Activated T-helper 2 cell treated with anti-CD3 and anti-CD28 coated beads, Interferon-gamma antibody, Interleukin-2, Interleukin-4, amounts not matched to agents 10 μg/mL and 5 μg/mL and 100 μg/mL, durations not matched to agents 14 hours and 24 hours and 36 hours (primary cell): ENCODE measurements around the gene PHF8. TPM values are rescaled to one million over a fixed set of nuclear protein-coding genes. Genes with fewer than 3 reads are reported as not detected.
A peak's percentile ranks its signal among the peaks of the same experiment; 100 is the strongest.

Source experiments
- DNase-seq: peaks from one replicate; pipeline ENCODE4 v3.0.0; 2021; ENCODE audit warnings: low spot score
- H3K27ac Mint-ChIP-seq: one replicate; pipeline ENCODE4 v1.8.0; 2021; ENCODE audit warnings: mixed read lengths
- H3K27me3 Mint-ChIP-seq: one replicate; pipeline ENCODE4 v1.8.0; 2021; ENCODE audit warnings: low read depth, mixed read lengths
- H3K36me3 Mint-ChIP-seq: one replicate; pipeline ENCODE4 v1.8.0; 2021; ENCODE audit warnings: low read depth, mixed read lengths
- H3K4me1 Mint-ChIP-seq: one replicate; pipeline ENCODE4 v1.8.0; 2021; ENCODE audit warnings: low read depth, mixed read lengths
- H3K4me3 Mint-ChIP-seq: one replicate; pipeline ENCODE4 v1.8.0; 2021; ENCODE audit warnings: low read depth, mild to moderate bottlenecking, moderate library complexity, mixed read lengths
- H3K9me3 Mint-ChIP-seq: one replicate; pipeline ENCODE4 v1.8.0; 2021; ENCODE audit warnings: mixed read lengths
- intact Hi-C: fragments of 100-400 bp; cut with micrococcal nuclease; formaldehyde crosslinking; loops from one replicate; pipeline ENCODE4 v1.15.1; 2023
- total RNA-seq: library from RNA; stranded (reverse); gene quantifications from 2 replicates; pipeline ENCODE4 v1.2.3, GENCODE V29; 2022

The PHF8 gene
- total RNA-seq, result 41.8 and 47.5 TPM in 2 replicates

DNA sequence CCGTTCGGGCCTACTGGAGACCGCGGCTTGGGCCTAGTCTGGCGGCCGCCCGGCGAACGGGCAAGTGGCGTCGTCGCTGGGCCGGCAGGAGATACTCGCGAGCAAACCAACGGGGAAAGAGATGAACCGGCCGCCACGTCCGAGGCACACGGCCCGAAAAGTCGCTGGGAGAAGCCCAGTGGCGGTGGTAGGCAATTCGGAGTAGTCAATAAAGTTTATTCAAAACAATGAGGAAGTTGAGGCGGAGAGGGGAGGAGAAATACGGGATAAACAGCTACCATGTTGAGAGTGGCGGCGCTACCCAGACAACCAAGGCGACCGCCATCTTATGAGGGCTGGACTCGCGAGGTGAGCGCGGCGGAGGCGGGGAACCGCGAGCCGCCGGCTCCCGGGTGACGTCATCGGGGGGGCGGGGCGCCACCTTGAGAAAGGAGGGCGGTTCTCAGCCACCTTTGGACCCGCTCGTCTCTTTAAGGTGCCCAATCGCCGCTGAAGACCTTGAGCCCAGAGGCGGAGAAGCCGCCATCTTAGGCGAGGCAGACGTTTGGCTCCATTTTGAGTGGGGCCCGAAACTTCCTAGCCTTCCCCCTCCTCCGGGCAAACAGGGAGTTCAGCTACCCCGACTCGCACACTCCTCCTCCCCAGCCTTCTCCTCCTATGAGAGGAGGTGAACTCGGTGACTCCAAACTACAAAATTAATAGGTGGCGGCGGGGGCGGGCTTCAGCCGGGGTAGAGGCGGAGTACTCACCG is at the start of gene PHF8:
Gene PHF8, minus strand, starts transcription at position 348 of the 751 bp plus-strand sequence. CDS start 1,745 bp downstream, outside the sequence.
- Mint-ChIP-seq H3K36me3 (peaks cover 14% of the 10 kb centered on the region), H3K4me3 (peak within 1 kb of the TSS; percentile 88), H3K27ac (peak within 1 kb of the TSS; percentile 97), H3K9me3 (no peaks in the 10 kb centered on the region), H3K27me3 (no peaks in the 10 kb centered on the region), H3K4me1 (peaks cover 15% of the 10 kb centered on the region)
- DNase-seq, result peak; percentile 93
- intact Hi-C loops, result loop anchor here (1.0 to 10.0 kb wide), 9 partner anchors 139 to 1120 kb away; partner anchors contain the start of genes FAM120C, GNL3L, KDM5C and MAGED2

- Mint-ChIP-seq H3K36me3 (no peaks in the 10 kb centered on the region), H3K27me3 (no peaks in the 10 kb centered on the region), H3K4me1 (no peaks in the 10 kb centered on the region), H3K4me3 (no peak overlapping the region), H3K9me3 (no peaks in the 10 kb centered on the region), H3K27ac (no peak overlapping the region)
- DNase-seq, result no peak
- intact Hi-C loops, result no loop called here
Measured at GRCh38 chrX:54093571-54093970, 49.3 kb upstream of the PHF8 start.

DNA sequence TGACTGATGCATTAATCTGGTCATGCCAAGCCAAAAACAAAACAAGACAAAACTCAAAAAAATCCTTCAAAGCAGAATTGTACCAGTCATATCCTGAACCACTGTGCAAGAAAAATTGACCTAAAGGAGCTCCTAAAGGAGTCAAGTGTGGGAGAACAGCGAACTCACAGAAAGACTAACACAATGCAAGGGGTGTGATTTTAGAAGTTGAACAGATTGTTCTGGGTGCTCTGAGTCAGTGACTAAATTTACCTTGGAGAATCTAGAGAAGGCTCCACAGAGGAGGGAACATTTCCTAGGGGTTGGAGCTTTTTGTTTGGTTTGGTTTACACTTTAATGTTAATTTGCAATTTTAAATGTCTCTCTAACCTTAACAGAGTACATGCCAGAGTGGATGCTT is 48.9 kb upstream of the PHF8 start:
- Mint-ChIP-seq H3K4me3 (no peak overlapping the region), H3K36me3 (no peaks in the 10 kb centered on the region), H3K9me3 (no peaks in the 10 kb centered on the region), H3K27me3 (no peaks in the 10 kb centered on the region), H3K4me1 (no peaks in the 10 kb centered on the region), H3K27ac (no peak overlapping the region)
- intact Hi-C loops, result no loop called here
- DNase-seq, result no peak

- no peak overlapping the region for H3K27ac Mint-ChIP-seq
Measured at GRCh38 chrX:54090880-54091279, 46.6 kb upstream of the PHF8 start.

GRCh38 chrX:54089191-54089590 is 44.9 kb upstream of the PHF8 start:
- Mint-ChIP-seq H3K4me1 (no peaks in the 10 kb centered on the region), H3K9me3 (no peaks in the 10 kb centered on the region), H3K27ac (no peak overlapping the region), H3K27me3 (no peaks in the 10 kb centered on the region), H3K4me3 (no peak overlapping the region), H3K36me3 (no peaks in the 10 kb centered on the region)
- intact Hi-C loops, result no loop called here
- no peak for DNase-seq

More at GRCh38 chrX:54090880-54091279, 46.6 kb upstream of the PHF8 start:
- Mint-ChIP-seq H3K4me1 (no peaks in the 10 kb centered on the region), H3K36me3 (no peaks in the 10 kb centered on the region), H3K9me3 (no peaks in the 10 kb centered on the region), H3K27me3 (no peaks in the 10 kb centered on the region), H3K4me3 (no peak overlapping the region)
- DNase-seq, result no peak
- intact Hi-C loops, result no loop called here

DNA sequence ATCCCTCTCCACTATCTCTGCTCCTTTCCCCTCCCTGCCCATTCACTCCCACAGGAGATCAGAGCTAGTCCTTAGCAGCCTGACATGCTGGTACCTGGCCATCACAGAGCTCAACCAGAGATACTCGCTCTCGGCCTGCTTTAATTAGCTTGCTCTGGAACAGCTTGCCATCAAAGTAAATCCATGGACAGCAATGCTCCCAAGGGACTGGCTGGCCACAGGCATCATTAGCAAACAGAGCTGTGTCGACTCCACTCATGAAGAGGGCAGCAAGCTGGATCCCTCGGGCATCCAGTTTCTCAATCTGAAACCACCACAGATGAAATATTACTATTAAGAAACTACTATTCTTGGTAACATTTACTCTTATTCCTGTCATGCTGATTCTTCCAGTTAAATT is 43.4 kb upstream of the PHF8 start:
- Mint-ChIP-seq H3K9me3 (no peaks in the 10 kb centered on the region), H3K4me3 (no peak overlapping the region), H3K27me3 (no peaks in the 10 kb centered on the region), H3K36me3 (no peaks in the 10 kb centered on the region), H3K27ac (no peak overlapping the region), H3K4me1 (no peaks in the 10 kb centered on the region)
- no peak for DNase-seq
- intact Hi-C loops, result no loop called here

DNA sequence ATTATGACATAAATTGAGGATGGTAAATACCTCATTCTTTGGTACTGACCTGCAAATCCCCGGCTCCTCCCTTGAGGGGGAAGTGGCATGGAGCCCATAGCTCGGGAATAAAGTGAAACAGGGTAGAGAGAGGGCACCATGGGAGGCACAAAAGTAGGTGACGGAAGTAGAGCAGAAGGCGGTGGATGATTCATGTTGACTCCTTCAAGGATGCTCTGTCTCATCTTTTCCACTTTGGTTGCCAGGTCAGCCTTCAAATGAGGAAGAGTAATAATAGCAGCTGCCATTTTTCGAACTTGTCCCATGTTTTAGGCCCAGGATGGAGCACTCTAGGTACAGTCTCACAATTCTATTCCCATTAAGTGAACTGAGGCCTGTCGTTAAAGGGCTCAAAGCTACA is 41.4 kb upstream of the PHF8 start:
- H3K36me3 Mint-ChIP-seq, result no peaks in the 10 kb centered on the region
- intact Hi-C loops, result no loop called here
- no peaks in the 10 kb centered on the region for H3K27me3 Mint-ChIP-seq
- H3K9me3 Mint-ChIP-seq, result no peaks in the 10 kb centered on the region
- H3K27ac Mint-ChIP-seq, result no peak overlapping the region
- no peak for DNase-seq
- no peak overlapping the region for H3K4me3 Mint-ChIP-seq
- H3K4me1 Mint-ChIP-seq, result no peaks in the 10 kb centered on the region

DNA sequence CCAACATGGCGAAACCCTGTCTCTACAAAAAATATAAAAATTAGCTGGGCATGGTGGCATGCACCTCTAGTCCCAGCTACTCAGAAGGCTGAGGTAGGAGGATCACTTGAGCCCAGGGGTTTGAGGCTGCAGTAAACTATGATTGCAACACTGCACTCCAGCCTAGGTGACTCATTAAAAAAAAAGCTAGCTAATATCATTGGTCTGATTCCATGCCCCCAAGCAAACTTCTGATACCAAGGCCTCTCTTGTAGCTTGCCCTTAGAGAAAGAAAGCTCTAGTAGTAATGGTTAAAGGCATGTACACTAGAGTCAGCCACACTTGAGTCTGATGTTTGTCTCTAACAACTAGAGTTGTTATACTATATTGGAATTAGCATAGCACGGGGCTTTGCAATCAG is 32.6 kb upstream of the PHF8 start:
- H3K9me3 Mint-ChIP-seq, result no peaks in the 10 kb centered on the region
- H3K27me3 Mint-ChIP-seq, result no peaks in the 10 kb centered on the region
- intact Hi-C loops, result no loop called here
- DNase-seq, result no peak
- no peaks in the 10 kb centered on the region for H3K4me1 Mint-ChIP-seq
- no peaks in the 10 kb centered on the region for H3K36me3 Mint-ChIP-seq
- H3K27ac Mint-ChIP-seq, result no peak overlapping the region
- no peak overlapping the region for H3K4me3 Mint-ChIP-seq

DNA sequence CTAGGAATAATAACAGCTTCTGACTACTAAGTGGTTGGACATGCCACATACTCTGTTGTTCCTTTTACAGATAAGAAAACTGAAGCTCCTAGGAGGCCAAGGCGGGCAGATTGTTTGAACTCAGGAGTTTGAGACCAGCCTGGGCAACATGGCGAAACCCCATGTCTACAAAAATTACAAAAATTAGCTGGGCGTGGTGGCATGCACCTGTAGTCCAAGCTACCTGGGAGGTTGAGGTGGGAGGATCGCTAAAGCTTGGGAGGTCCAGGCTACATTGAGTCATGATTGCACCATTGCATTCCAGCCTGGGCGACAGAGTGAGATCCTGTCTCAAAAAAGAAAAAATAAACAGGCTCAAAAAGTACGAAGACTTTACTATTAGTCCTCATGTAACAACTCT is 30.6 kb upstream of the PHF8 start:
- H3K4me3 Mint-ChIP-seq, result no peak overlapping the region
- no peaks in the 10 kb centered on the region for H3K9me3 Mint-ChIP-seq
- H3K27me3 Mint-ChIP-seq, result no peaks in the 10 kb centered on the region
- no peak overlapping the region for H3K27ac Mint-ChIP-seq
- no peaks in the 10 kb centered on the region for H3K4me1 Mint-ChIP-seq
- intact Hi-C loops, result no loop called here
- DNase-seq, result no peak
- no peaks in the 10 kb centered on the region for H3K36me3 Mint-ChIP-seq

GRCh38 chrX:54067766-54068165 is 23.5 kb upstream of the PHF8 start:
- no peaks in the 10 kb centered on the region for H3K9me3 Mint-ChIP-seq
- no peaks in the 10 kb centered on the region for H3K36me3 Mint-ChIP-seq
- no peak overlapping the region for H3K4me3 Mint-ChIP-seq
- no peaks in the 10 kb centered on the region for H3K4me1 Mint-ChIP-seq
- intact Hi-C loops, result no loop called here
- DNase-seq, result no peak
- no peak overlapping the region for H3K27ac Mint-ChIP-seq
- H3K27me3 Mint-ChIP-seq, result no peaks in the 10 kb centered on the region

DNA sequence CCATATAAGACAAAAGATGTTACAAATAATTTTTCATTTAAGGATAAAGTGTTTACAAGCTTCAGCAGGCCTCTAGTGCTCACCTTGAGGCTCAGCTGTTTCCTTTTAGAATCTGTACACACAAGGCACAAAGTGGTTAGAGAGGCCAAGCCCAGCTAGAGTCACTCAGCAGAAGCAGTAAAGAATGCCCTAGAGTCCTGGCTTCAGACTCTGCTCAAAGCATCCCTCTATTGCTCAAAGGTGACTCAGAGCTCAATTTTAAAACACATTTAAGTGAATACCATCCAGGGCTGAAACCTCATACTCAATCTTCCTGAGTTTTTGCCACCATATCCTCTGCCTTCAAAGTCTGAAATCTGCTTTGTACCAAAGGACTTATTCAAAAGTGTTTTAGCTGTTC is 22.6 kb upstream of the PHF8 start:
- Mint-ChIP-seq H3K4me3 (no peak overlapping the region), H3K4me1 (no peaks in the 10 kb centered on the region), H3K9me3 (no peaks in the 10 kb centered on the region), H3K27ac (no peak overlapping the region), H3K27me3 (no peaks in the 10 kb centered on the region), H3K36me3 (no peaks in the 10 kb centered on the region)
- DNase-seq, result no peak
- intact Hi-C loops, result no loop called here

- Mint-ChIP-seq H3K36me3 (no peaks in the 10 kb centered on the region), H3K27ac (no peak overlapping the region), H3K4me3 (no peak overlapping the region), H3K4me1 (no peaks in the 10 kb centered on the region), H3K27me3 (no peaks in the 10 kb centered on the region), H3K9me3 (no peaks in the 10 kb centered on the region)
- intact Hi-C loops, result no loop called here
- no peak for DNase-seq
Measured at GRCh38 chrX:54064564-54064963, 20.3 kb upstream of the PHF8 start.

GRCh38 chrX:54063361-54063760 is 19.1 kb upstream of the PHF8 start:
- Mint-ChIP-seq H3K4me3 (no peak overlapping the region), H3K27ac (no peak overlapping the region), H3K27me3 (no peaks in the 10 kb centered on the region), H3K36me3 (no peaks in the 10 kb centered on the region), H3K4me1 (no peaks in the 10 kb centered on the region), H3K9me3 (no peaks in the 10 kb centered on the region)
- DNase-seq, result no peak
- intact Hi-C loops, result no loop called here
